Measurements from ENCODE around the gene RFFL. TPM values are rescaled to one million over a fixed set of nuclear protein-coding genes. Genes with fewer than 3 reads are reported as not detected.
"Not testable (repeated sequence)": the region's sequence is repeated elsewhere in the genome, so short reads cannot be mapped to it uniquely, and the experiment has no call there.

Gene RFFL, protein sequence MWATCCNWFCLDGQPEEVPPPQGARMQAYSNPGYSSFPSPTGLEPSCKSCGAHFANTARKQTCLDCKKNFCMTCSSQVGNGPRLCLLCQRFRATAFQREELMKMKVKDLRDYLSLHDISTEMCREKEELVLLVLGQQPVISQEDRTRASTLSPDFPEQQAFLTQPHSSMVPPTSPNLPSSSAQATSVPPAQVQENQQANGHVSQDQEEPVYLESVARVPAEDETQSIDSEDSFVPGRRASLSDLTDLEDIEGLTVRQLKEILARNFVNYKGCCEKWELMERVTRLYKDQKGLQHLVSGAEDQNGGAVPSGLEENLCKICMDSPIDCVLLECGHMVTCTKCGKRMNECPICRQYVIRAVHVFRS
- total RNA-seq (2014; rRNA removed), result 14.5 and 16.6 TPM in 2 replicates
- polyA plus RNA-seq (2012), result 7.0 TPM

DNA sequence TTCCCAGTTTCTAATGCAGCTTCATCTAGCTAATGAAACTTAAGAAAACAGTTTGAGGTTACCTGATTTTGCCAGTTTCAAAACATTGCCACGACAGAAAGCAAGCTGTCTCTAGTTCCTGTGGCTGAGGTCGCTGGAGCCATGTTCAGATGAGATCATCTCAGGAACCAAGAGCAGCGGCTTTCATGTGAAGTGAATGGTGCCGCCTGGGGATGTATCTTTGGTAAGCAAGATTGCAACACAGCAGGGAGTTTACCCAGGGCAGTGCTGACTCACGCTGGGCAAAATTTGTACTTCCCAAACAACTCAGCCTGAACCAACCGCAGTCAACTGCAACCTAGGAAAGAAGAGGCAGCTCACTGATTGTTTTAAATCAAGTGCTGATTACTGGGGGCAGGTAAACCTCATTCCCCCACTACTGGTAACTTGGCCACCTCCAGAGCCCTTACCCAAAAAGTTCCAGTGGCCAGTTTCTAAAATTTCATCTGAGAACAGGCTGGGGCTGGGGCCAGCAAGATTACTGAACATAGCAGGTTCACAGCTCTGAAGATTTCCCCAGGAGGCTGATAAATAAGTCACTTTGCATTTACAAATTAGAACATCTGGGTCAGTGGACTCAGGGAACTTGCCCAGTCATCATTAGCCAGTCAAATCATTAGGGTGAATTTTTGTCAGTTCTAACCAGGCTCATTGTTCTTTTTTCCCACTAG, at the start of gene RFFL:
RFFL (minus strand) TSS at position 194 of the 710 bp plus-strand sequence. CDS start 37,154 bp downstream, outside the sequence.
- DNase-seq (ENCODE audit: low read depth), result peak; percentile 98

DNA sequence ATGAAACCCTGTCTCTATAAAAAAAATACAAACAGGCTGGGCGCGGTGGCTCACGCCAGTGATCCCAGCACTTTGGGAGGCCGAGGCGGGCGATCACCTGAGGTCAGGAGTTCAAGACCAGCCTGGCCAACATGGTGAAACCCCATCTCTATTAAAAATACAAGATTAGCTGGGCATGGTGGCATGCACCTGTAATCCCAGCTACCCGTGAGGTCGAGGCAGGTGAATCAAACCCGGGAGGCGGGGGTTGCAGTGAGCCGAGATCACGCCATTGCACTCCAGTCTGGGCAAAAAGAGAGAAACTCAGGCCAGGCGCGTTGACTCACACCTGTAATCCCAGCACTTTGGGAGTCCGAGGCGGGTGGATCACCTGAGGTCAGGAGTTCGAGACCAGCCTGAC, 47.3 kb upstream of the RFFL start:
- not testable (repeated sequence) for DNase-seq (ENCODE audit: low read depth)

DNA sequence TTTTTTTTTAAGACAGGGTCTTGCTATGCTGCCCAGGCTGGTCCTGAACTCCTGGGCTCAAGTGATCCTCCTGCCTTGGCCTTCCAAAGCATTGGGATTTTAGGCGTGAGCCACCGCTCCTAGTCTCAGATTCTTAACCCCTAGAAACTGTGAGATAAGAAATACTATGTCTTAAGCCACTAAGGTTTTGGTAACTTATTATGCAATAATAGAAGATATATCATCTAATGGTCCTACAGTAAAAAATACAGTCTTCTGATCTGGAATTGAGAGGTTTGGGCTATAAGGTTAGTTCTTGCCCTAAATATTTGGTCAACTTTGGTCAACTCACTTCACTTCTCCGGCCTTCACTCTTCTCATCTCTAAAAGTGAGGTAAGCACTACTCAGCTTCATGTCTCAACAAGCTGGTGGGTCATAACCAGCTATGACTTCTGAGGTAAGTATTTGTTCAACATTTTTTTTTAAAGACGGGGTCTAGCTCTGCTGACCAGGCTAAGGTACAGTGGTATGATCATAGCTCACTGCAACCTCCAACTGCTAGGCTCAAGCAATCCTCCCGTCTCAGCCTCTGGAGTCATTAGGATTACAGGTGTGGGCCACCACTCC, 41.4 kb upstream of the RFFL start:
- no peak for DNase-seq (ENCODE audit: low read depth)

DNA sequence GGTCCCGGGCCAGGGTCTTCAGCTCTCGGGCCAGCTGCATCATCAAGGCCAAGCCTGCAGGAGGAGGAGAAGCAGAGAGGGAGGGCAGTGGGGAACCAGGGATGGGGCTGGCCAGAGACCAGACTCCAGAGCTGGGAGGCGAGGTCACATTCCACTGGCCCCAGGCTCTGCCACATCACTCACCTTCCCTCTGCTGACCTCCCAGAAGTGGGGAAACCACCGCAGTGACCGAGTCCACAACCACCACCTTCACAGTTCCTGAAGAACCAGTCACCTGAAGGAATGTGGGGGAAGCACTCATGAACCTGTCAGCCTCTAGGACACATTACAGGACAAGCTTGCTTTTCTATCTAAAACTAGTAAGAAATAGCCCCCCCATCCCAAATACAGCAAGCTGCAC, 39.8 kb upstream of the RFFL start:
- no peak for DNase-seq (ENCODE audit: low read depth)

DNA sequence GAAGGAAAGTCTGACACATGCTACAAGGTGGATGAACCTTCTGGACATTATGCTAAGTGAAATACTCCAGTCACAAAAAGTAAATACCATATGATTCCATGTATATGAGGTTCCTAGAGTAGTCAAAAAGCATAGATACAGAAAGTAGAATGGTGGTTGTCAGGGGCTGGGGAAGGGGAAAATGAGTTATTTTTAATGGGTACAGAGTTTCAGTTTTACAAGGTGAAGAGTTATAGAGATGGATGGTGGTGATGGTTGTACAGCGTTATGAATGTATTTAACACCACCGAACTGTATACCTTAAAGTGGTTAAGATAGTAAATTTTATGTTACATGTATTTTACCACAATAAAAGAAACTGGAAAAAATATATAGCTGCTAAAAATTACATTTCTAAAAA, 38.2 kb upstream of the RFFL start:
- no peak for DNase-seq (ENCODE audit: low read depth)

DNA sequence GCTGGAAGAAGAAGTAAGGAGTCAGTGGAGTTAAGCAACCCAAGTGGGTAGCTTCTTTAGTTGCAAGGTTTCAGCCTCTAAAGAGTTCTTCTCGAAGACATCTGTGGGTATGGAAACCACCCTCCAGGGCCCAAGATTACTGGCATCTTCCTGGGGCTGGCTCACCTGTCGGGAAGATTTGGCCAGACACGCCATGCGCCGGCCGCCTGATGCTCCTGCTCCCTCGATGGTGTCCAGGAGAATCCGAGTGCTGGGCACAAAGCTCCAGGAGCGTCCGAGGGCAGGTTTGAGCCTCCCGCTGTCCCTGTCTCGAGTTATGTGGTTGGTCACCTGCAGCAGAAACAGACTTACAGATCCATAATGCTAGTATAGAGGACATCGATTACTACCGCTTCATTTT, 37.5 kb upstream of the RFFL start:
- DNase-seq (ENCODE audit: low read depth), result no peak

DNA sequence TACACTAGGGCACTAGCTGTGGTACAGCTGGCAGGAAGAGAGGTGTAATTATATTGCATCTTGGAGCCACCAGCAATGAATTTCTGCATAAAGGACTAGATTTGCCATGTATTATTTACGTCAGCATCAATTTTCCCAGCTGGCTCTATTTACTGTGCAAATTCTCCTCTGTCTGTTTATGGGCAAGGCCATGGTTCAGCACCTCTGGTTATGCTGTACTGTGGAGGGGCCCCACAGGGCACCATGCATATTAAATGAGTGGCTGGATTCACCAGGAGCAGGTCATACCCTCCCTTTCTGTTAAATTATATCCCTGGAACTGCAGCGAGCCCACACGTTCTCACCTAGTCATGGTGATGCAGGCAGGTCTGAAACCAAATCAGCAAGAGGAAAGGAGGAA, 36.4 kb upstream of the RFFL start:
- DNase-seq (ENCODE audit: low read depth), result no peak

DNA sequence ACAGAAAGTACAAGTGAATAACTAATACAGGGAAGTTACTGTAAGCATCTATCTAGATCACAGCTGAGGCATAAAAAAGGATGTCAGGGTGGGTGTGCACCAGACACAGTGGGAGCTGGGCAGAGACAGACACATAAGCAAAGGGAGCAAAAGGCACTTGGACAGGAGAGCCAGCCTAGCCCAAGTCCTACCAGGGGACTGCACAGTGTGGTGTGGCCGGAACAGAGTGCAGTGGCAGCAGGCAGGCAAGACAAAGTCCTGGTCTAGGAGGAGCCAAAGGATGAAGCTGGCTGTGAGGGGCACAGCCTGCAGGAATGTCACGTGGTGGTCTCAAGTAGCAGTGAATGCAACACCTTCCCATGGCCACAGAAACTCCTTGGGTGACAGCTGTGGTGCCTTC, 34.3 kb upstream of the RFFL start:
- no peak for DNase-seq (ENCODE audit: low read depth)

DNA sequence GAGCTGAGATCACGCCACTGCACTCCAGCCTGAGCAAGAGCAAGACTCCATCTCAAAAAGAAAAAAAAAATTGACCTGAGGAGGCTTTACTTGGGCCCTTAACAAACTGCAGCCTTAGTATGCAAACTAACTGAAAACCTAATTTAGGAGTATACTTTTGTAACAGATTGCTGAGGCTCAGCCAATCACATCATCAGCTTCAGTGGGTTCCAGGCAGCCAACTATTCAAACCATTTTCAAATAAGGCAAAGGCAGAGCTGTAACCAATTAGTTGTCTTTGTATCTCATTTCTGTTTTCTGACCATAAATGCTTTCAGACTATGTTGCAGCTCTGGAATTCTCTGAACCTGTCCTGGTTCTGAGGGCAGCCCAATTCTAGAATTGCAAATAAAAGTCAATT, 32.2 kb upstream of the RFFL start:
- no peak for DNase-seq (ENCODE audit: low read depth)

DNA sequence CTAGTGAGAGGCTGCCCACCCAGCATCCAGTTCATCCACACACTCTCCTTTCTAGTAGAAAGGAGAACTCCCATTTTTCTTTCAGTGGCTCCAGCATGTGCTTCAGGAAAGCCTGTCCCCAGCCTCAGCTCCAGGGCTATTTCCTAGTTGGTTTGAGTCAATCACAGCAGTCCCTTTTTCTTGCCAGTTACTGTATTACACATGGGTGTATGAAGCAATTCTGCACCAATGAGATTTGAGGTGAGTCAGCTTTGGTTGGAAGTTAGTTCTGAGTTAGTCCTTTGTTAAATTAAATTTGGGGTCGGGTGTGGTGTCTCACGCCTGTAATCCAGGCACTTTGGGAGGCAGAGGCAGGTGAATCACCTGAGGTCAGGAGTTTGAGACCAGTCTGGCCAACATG, 31.4 kb upstream of the RFFL start:
- peak; percentile 87 for DNase-seq (ENCODE audit: low read depth)

DNA sequence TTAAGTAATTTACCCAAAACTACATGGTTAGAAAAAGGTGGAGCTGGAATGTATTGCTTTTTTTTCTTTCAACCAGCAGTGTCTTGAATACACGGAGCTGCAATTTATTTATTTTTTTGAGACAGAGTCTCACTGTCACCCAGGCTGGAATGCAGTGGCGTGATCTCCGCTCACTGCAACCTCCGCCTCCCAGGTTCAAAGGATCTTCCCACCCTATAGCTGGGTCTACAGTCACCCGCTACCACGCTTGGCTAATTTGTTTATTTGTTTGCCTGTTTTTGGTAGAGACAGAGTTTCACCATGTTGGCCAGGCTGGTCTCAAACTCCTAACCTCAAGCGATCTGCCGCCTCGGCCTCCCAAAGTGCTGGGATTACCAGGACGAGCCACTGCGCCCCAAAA, 27.2 kb upstream of the RFFL start:
- DNase-seq (ENCODE audit: low read depth), result not testable (repeated sequence)

DNA sequence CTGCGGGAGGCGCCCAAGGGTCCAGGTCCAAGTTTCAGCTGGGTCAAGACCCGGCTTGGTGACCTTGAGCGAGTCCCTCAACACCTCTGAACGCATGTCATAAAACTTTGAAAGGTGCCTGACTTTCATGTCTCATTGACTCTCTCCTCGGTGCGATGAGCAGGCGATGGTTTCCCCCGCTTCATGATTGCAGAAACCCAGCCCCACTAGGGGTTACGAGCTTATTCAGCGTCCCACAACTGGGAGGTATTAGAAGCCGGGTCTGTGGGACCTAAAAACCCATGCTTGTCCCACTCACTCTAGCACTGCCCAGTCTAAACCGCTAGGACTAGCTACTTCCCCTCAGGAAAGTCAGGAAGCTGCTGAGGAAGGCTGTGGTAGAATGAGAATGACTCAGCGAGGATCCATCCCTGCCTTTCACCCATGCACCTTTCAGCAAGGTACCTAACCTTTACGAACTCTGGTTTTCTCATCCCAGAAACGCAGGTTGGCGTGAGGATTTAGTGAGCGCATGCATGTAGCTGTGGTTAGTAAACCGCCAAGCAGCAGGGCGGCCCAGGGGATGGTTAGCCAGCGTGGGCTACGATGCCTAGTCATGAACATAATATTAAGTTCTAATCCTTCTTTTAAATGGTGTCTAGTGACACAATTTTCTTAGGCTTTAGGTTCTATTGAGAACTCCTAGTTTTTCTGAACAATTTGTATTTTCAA, 26.2 kb upstream of the RFFL start:
- DNase-seq (ENCODE audit: low read depth), result peak; percentile 41

DNA sequence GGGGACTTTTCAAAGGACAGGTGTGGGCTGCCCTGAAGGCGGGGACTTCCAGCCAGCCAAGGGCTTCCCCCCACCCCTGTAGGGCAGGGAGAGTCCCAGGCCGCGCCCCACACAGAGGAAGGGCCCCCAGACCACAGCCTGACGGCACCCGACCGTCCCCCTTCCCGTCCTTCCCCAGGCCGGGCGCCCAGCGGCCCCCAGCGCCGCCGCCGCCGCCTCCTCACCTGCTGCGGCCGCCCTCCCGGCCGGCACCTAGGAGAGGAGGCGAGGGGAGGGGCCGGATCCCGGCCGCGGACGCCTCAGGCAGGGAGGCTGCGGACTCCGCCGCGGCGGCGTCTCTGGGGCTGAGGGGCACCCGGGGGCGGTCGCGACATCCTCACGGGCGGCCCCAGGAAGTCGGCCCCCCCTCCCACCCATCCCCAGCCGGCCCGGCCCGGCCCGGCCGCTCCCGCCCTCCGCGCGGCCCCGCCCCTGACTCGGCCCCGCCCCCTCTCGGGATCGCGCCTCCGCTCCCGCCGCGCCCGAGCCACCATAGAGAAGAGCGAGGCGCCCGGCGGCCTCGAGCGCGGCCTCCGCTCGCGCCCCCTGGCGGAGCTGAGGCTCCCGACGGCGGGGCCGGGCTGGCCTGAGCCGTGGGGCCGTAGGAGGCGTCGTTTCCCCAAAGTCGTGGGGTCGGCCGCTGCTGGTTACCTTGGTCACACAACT, 25.5 kb upstream of the RFFL start:
- peak; percentile 78 for DNase-seq (ENCODE audit: low read depth)

DNA sequence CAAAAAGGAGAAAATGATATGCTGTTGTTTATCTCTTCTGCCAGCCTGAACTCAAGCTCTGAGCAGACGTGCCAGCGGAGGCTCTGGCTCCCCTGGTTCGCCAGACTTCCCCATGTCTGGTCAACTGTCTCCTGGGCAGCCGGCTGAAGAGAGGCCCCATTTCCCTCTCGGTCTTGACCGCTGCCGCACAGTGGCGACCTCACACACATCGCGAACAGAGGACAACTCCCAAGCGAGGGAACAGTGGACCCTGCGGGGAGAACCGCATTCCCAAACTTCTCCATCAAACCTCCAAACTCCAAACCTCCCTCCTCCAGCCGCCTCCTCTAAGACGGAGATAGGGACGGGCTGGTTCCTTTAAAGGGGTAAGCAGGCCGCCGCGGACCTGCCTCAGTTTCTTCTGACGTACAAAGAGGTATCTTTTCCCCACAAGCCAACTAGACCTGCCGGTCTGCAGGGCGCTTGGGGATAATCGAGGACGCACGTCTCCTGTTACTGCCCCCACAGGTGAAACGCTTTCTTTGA, 24.9 kb upstream of the RFFL start:
- peak; percentile 58 for DNase-seq (ENCODE audit: low read depth)

DNA sequence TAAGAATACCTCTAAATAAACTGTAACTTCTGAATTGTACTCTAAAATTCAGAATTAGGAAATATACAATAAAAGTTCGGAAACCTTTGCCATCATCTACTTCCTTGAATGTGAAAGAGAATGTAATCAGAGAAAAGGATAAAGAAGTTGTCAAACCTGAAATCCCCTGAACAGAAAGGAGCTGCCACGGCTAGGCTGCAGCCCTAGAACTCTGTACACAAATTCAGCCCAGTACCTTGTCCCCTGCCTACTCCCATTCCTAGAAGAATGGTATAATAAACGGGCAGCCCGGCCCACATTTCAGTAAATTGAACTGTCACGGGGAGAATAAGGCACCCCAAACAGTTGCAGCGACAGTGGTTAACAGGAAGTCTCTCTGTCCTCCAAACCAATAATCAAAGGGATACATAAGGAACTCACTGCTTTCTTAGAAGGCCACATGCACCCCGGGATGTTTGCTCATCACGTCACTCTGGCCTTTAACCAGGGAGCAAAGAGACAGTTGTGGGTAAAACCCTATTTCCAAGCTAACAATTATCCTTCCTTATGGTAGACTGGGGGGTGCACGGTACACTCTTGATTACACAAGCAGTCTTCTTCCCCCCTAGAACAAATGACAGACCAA, 24.3 kb upstream of the RFFL start:
- peak; percentile 39 for DNase-seq (ENCODE audit: low read depth)

DNA sequence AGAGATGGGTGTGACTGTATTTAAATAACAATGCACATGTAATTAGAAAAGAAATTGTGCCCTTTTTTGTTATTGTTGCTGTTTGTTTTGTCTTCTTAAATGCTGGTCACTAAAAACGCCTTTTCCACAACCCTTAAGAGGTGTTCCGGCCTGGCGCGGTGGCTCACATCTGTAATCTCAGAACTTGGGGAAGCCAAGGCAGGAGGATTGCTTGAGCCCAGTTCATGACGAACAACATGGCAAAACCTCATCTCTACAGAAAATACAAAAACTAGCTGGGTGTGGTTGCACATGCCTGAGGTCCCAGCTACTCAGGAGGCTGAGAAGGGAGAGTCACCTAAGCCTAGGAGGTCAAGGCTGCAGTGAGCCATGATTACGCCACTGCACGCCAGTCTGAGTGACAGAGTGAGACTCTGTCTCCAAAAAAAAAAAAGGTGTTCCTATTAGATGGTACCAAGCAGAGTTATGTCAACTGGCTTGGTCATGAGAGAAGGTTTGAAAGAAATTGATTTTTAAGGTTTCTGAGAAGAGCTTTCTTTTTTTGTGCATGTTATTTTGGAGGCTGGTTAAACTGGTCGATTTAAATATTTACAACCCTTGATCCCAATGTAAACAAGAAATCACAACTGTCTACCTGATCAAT, 23.5 kb upstream of the RFFL start:
- DNase-seq (ENCODE audit: low read depth), result no peak

DNA sequence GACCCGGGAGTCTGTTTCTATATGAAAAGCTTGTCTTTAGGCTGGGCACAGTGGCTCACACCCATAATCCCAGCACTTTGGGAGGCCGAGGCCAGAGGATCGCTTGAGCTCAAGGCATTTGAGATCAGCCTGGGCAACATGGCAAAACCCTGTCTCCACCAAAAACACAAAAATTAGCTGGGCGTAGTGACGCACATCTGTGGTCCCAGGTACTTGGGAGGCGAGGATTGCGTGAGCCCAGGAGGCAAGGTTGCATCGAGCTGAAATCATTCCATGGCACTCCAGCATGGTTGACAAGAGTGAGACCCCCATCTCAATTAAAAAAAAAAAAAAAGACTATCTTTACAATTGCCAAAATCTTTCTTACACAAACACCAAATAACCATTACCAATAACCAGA, 22.7 kb upstream of the RFFL start:
- no peak for DNase-seq (ENCODE audit: low read depth)

DNA sequence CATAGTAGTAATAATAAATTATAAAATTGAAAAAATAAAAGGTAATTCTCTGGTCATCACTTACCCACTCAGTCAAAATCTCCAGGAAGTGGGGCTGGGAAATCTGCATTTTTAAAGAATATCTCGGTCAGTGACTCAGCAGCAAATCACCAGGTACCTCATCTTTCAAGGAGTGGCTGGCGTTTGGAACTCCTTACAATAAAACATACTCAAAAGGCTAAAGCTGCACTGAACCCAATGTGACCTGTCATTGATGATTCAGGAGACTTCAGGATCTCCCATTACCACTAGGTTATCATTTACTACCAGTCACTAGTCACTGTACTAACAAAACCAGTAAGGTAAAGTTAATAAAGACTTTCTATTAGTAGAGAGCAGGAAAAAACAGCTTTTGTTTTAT, 21.5 kb upstream of the RFFL start:
- peak; percentile 72 for DNase-seq (ENCODE audit: low read depth)

DNA sequence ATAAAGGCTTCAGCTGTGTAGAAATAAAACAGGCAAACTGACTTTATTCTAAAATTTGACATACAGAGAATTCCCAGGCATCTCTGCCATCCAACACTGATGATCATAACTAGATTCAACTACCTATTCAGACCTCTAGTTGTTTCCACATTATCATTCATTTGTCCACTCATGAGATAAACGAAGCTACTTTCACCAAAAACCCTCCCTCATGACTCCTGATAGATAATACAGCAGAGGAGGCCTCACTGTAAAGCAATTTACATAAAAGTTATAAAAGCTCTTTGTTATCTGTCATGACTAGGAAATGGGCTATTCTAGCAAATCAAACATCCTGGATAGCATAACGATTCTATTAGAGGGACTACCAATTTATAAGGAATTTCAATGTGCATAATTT, 19.6 kb upstream of the RFFL start:
- no peak for DNase-seq (ENCODE audit: low read depth)

DNA sequence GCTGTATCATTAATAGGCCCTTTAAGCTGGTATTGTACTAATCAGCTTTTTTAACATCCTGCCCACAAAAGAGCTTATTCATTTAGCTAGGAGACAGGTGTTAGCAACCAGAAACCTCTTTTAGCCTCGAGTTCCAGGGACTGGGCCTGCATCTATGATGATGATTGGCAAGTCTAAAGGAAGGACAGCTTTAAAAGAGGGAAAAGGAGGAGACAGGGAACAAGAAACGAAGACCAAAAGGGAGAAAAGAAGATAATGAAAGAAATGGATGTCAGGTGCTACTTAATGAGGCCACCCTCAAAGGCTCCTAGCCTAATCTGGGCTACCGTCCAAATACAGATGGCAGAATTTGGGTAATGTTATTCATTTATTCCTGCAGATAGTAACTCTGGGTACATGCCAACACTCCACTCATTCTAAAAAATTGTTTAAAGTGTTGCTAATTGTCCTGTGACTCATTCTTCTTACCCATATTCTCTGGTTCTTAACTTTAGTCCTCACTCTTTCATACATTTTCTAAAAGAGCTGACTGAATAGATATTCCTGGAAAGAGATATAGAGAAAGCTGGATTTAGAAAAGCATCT, 18.7 kb upstream of the RFFL start:
- peak; percentile 86 for DNase-seq (ENCODE audit: low read depth)
